SH-SY5Y (cell line): ENCODE data around the gene GTF2B.

ENCODE experiments used
- GATA2 ChIP-seq: IDR thresholded peaks from 2 replicates; pipeline ENCODE4 v1.6.1; 2011; ENCODE audit warnings: mild to moderate bottlenecking, low read depth, low read length
- GATA3 ChIP-seq: IDR thresholded peaks from 2 replicates; pipeline ENCODE4 v1.6.1; 2011; ENCODE audit warnings: low read depth, mild to moderate bottlenecking, low read length, moderate library complexity

DNA sequence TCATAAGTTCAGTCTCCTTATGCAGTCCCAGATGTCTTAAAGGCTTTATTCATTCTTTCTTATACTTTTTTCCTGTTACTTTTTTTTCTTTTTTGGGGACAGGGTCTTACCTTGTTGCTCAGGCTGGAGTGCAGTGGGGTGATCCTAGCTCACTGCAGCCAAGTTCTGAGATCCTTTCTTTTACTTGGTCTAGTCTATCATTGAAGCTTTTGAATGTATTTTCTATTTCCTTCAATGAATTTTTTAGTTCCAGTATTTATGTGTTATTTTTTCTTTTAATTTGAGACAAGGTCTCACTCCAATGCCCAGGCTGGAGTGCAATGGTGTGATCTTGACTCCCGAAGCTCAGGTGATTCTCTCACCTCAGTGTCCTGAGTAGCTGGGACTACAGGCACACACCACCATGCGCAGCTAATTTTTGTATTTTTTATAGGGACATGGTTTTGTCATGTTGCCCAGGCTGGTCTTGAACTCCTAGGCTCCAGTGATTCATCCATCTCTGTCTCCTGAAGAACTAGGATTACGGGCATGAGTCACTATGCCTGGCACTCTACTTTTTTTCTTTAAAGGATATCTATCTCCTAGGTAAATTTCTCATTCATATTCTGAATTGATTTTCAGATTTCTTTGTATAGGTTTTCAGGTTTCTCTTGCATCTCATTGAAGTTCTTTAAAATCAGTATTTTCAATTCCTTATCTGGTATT, 26.1 kb upstream of the GTF2B start:
- TF ChIP-seq GATA2 (no peak), GATA3 (no peak)
